Mammary epithelial cell (primary cell): Measurements from ENCODE around the gene MSANTD1.

Experiments
- CTCF ChIP-seq, 2 donors: IDR thresholded peaks in 1 of 2; conservative IDR thresholded peaks in 1 of 2; 2 replicates each; pipeline ENCODE4 v1.5.1; 2011 to 2012; ENCODE audit warnings: inconsistent platforms in 2 of 2, low read length in 2 of 2, mild to moderate bottlenecking in 2 of 2, control low read depth in 1 of 2, low read depth in 1 of 2; ENCODE audit not compliant: insufficient read depth in 1 of 2; ENCODE audit errors: extremely low read depth in 1 of 2
- EZH2 ChIP-seq: IDR thresholded peaks from 2 replicates; pipeline ENCODE4 v1.6.1; 2012; ENCODE audit warnings: low read length, inconsistent platforms, borderline replicate concordance

DNA sequence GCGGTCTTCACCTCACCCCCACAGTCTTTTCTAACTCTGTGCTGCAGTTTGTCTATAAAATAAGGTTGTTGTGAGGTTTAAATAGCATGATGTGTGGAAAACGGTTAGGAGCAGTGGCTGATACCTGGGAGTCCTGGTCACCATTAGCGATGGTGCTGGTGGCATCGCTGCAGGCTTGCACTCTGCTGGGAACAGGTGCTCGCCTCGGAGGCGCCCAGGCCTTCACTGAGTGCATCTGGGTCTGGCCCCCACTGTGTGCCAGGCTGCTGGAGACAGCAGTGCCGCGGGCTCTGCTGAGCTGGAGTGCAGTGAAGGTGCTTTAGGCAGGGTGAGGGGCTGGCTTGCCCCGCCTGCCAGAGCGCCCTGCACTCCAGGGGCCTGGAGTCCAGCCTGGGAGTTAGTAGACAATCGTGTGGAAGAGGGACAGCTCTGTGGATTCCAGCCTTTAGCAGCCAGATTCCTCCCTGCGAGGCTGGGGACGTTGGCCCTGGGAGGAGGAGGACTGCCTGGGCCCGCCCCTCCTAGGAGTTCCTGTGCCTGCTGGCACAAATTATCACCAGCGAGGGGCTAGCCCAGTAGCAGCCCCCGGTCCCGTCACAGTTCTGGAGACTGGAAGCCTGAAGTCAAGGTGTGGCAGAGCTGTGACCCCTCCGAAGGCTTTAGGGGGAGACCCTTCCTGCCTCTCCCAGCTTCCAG lies 51.2 kb downstream of the MSANTD1 start:
- no peak for TF ChIP-seq EZH2
- TF ChIP-seq CTCF (conservative IDR thresholded peaks at IDR 0.05 in 1 of 2, IDR thresholded peaks at IDR 0.05 in 1 of 2; ENCODE audit: extremely low read depth in 1 of 2, insufficient read depth in 1 of 2, low read depth in 1 of 2, low read length in 2 of 2) = no peak
